GM23248 (cell line): Measurements from ENCODE around the gene ZNF474. TPM values are rescaled to one million over a fixed set of nuclear protein-coding genes. Genes with fewer than 3 reads are reported as not detected.

ENCODE experiments used
- DNase-seq: peaks from one replicate; pipeline ENCODE4 v3.0.0-alpha.2; 2015
- H2AFZ ChIP-seq: fragments of 200-600 bp; sonication (generic); 2 replicates; pipeline ENCODE4 v1.6.1; 2016; ENCODE audit warnings: antibody characterized with exemption
- H3F3A ChIP-seq: fragments of 200-600 bp; sonication (generic); 2 replicates; pipeline ENCODE4 v1.6.1; 2016; ENCODE audit warnings: mild to moderate bottlenecking, antibody characterized with exemption, mixed run types; ENCODE audit not compliant: insufficient read depth
- H3K27ac ChIP-seq: fragments of 200-600 bp; sonication (generic); 2 replicates; pipeline ENCODE4 v1.5.1; 2016; ENCODE audit warnings: mild to moderate bottlenecking
- H3K27me3 ChIP-seq: fragments of 200-600 bp; sonication (generic); replicated peaks from 2 replicates; pipeline ENCODE4 v1.6.1; 2016; ENCODE audit warnings: mild to moderate bottlenecking; ENCODE audit not compliant: insufficient read depth
- H3K36me3 ChIP-seq: fragments of 200-600 bp; sonication (generic); 2 replicates; pipeline ENCODE4 v1.6.1; 2016; ENCODE audit warnings: low read depth, mild to moderate bottlenecking
- H3K4me1 ChIP-seq: fragments of 200-600 bp; sonication (generic); 2 replicates; pipeline ENCODE4 v1.6.1; 2016; ENCODE audit warnings: mild to moderate bottlenecking; ENCODE audit not compliant: insufficient read depth
- H3K4me2 ChIP-seq: fragments of 200-600 bp; sonication (generic); one replicate; pipeline ENCODE4 v1.6.1; 2016; ENCODE audit warnings: mild to moderate bottlenecking; ENCODE audit not compliant: unreplicated experiment
- H3K4me3 ChIP-seq: fragments of 200-600 bp; sonication (generic); 2 replicates; pipeline ENCODE4 v1.5.1; 2016; ENCODE audit warnings: mild to moderate bottlenecking
- H3K79me2 ChIP-seq: fragments of 200-600 bp; sonication (generic); 2 replicates; pipeline ENCODE4 v1.6.1; 2016; ENCODE audit warnings: mild to moderate bottlenecking; ENCODE audit not compliant: insufficient read depth
- H3K9ac ChIP-seq: fragments of 200-600 bp; sonication (generic); 2 replicates; pipeline ENCODE4 v1.6.1; 2016; ENCODE audit warnings: mild to moderate bottlenecking
- H3K9me2 ChIP-seq: fragments of 200-600 bp; sonication (generic); 2 replicates; pipeline ENCODE4 v1.6.1; 2016; ENCODE audit warnings: mixed run types, mild to moderate bottlenecking, moderate library complexity; ENCODE audit not compliant: insufficient read depth
- H3K9me3 ChIP-seq: fragments of 200-600 bp; sonication (generic); one replicate; pipeline ENCODE4 v1.6.1; 2017; ENCODE audit warnings: low read depth
- H4K20me1 ChIP-seq: fragments of 200-600 bp; sonication (generic); 2 replicates; pipeline ENCODE4 v1.6.0; 2016; ENCODE audit not compliant: insufficient read depth
- EZH2 ChIP-seq: fragments of 200-600 bp; sonication (generic); IDR thresholded peaks from 2 replicates; pipeline ENCODE4 v1.6.1; 2018; ENCODE audit warnings: antibody characterized with exemption, mild to moderate bottlenecking; ENCODE audit not compliant: insufficient read depth, poor library complexity, severe bottlenecking
- EZH2phosphoT487 ChIP-seq: fragments of 200-600 bp; sonication (generic); IDR thresholded peaks from 2 replicates; pipeline ENCODE4 v1.6.1; 2018; ENCODE audit warnings: antibody characterized with exemption, moderate library complexity, mild to moderate bottlenecking, low read depth; ENCODE audit not compliant: insufficient read depth
- WGBS, 2 experiments: methylation state at CpG; one replicate each; pipeline ENCODE4 v1.1.6; 2015 to 2017; ENCODE audit warnings: low lambda C conversion rate in 2 of 2, low coverage in 1 of 2; ENCODE audit errors: missing lambda C conversion rate in 2 of 2; 5-methylcytosine and 5-hydroxymethylcytosine counted together
- in situ Hi-C: fragments of 300-500 bp; cut with MboI; formaldehyde crosslinking; loops from 2 replicates; pipeline ENCODE4 v1.15.0; 2020
- polyA plus RNA-seq: library from polyadenylated mRNA; unstranded; fragments of >200 nt; fragmentation: Nextera tagmentation; extraction: Ambion mirVana; gene quantifications from 2 replicates; pipeline ENCODE4 v1.2.1, GENCODE V29; 2016
- total RNA-seq: library from RNA; depleted of rRNA; stranded (reverse); fragments of >200 nt; shearing (Covaris generic); gene quantifications from 2 replicates; pipeline ENCODE4 v1.2.3, GENCODE V29; 2014

Gene ZNF474
- total and polyA plus RNA-seq, 2 experiments from 2014 or later: 0.21 to 0.43 TPM

- peak overlapping the region; percentile 83 for H3K9ac ChIP-seq
- WGBS, 2 experiments: 1 to 2% methylated on average over 2 of the region's 2 CpGs
- H3K36me3 ChIP-seq: no peaks in the 10 kb centered on the region
- H3K27ac ChIP-seq: peak overlapping the region; percentile 96
- TF ChIP-seq EZH2: no peak
- no peak for TF ChIP-seq EZH2phosphoT487
- H4K20me1 ChIP-seq: no peaks in the 10 kb centered on the region
- H3K9me3 ChIP-seq: no peaks in the 10 kb centered on the region
- H3K27me3 ChIP-seq: no peaks in the 10 kb centered on the region
- no peaks in the 10 kb centered on the region for H3K79me2 ChIP-seq
- H3K4me1 ChIP-seq: peaks cover 55% of the 10 kb centered on the region
- H3K4me3 ChIP-seq: peak overlapping the region; percentile 68
- H3F3A ChIP-seq: peaks cover 57% of the 10 kb centered on the region
- no peak overlapping the region; the same call in 1 of the 2 replicates for H2AFZ ChIP-seq
- H3K4me2 ChIP-seq: peak overlapping the region; percentile 95
- in situ Hi-C loops: no loop called here
- H3K9me2 ChIP-seq: no peaks in the 10 kb centered on the region
- no peak for DNase-seq
These were observed 52.5 kb downstream of the ZNF474 start for GRCh38 chr5:122181863-122182262.

- no peaks in the 10 kb centered on the region for H3K9me2 ChIP-seq
- peak overlapping the region; percentile 95 for H3K4me2 ChIP-seq
- peak overlapping the region; percentile 96 for H3K27ac ChIP-seq
- no peaks in the 10 kb centered on the region for H3K36me3 ChIP-seq
- peak overlapping the region; percentile 68 for H3K4me3 ChIP-seq
- peaks cover 50% of the 10 kb centered on the region for H3F3A ChIP-seq
- H4K20me1 ChIP-seq: no peaks in the 10 kb centered on the region
- peak overlapping the region; percentile 67 for H2AFZ ChIP-seq
- 1% methylated on average over 7 of the region's 7 CpGs for WGBS, 2 experiments
- H3K27me3 ChIP-seq: no peaks in the 10 kb centered on the region
- H3K9me3 ChIP-seq: no peaks in the 10 kb centered on the region
- peak overlapping the region; percentile 83 for H3K9ac ChIP-seq
- in situ Hi-C loops: no loop called here
- DNase-seq: peak; percentile 92
- TF ChIP-seq EZH2phosphoT487: no peak
- no peak for TF ChIP-seq EZH2
- peaks cover 48% of the 10 kb centered on the region for H3K4me1 ChIP-seq
- H3K79me2 ChIP-seq: no peaks in the 10 kb centered on the region
These were observed 53.2 kb downstream of the ZNF474 start for GRCh38 chr5:122182491-122182921.

GRCh38 chr5:122183098-122183787 lies 53.9 kb downstream of the ZNF474 start:
- peak overlapping the region; percentile 95 for H3K4me2 ChIP-seq
- H3K36me3 ChIP-seq: no peaks in the 10 kb centered on the region
- H3F3A ChIP-seq: peaks cover 49% of the 10 kb centered on the region
- peak overlapping the region; percentile 96 for H3K27ac ChIP-seq
- peak overlapping the region; percentile 83 for H3K9ac ChIP-seq
- H2AFZ ChIP-seq: 0 out of 2 replicates have a peak overlapping the region, but pooled peaks have one; percentile 67
- no peaks in the 10 kb centered on the region for H3K9me3 ChIP-seq
- H3K79me2 ChIP-seq: no peaks in the 10 kb centered on the region
- peaks cover 47% of the 10 kb centered on the region for H3K4me1 ChIP-seq
- peak; percentile 92 for DNase-seq
- H3K9me2 ChIP-seq: no peaks in the 10 kb centered on the region
- 5 to 12% methylated on average over 7 of the region's 7 CpGs for WGBS, 2 experiments
- H3K27me3 ChIP-seq: no peaks in the 10 kb centered on the region
- in situ Hi-C loops: no loop called here
- H4K20me1 ChIP-seq: no peaks in the 10 kb centered on the region
- TF ChIP-seq EZH2 (no peak), EZH2phosphoT487 (no peak)
- H3K4me3 ChIP-seq: peak overlapping the region; percentile 68

GRCh38 chr5:122183788-122184170 lies 54.4 kb downstream of the ZNF474 start:
- Histone ChIP-seq H3F3A (peaks cover 49% of the 10 kb centered on the region), H2AFZ (no peak overlapping the region), H3K9me3 (no peaks in the 10 kb centered on the region), H4K20me1 (no peaks in the 10 kb centered on the region), H3K27ac (peak overlapping the region; percentile 96), H3K9me2 (no peaks in the 10 kb centered on the region), H3K4me2 (peak overlapping the region; percentile 95), H3K79me2 (no peaks in the 10 kb centered on the region), H3K4me1 (peaks cover 47% of the 10 kb centered on the region), H3K36me3 (no peaks in the 10 kb centered on the region), H3K27me3 (no peaks in the 10 kb centered on the region), H3K9ac (peak overlapping the region; percentile 83), H3K4me3 (peak overlapping the region; percentile 68)
- DNase-seq: no peak
- in situ Hi-C loops: no loop called here
- no peak for TF ChIP-seq EZH2phosphoT487
- no peak for TF ChIP-seq EZH2
